Mucosa of rectum (tissue), 2 donors: Measurements from ENCODE around the gene ZNF92.
"Not testable (repeated sequence)": the region's sequence is repeated elsewhere in the genome, so short reads cannot be mapped to it uniquely, and the experiment has no call there.

ENCODE experiments used
- H3K27ac ChIP-seq, 2 donors: one replicate each; pipeline ENCODE4 v1.7.0; 2013; ENCODE audit warnings: inconsistent platforms in 2 of 2, low read depth in 2 of 2, low read length in 2 of 2
- H3K27me3 ChIP-seq, 2 donors: one replicate each; pipeline ENCODE4 v1.7.0; 2013; ENCODE audit warnings: low read length in 2 of 2; ENCODE audit not compliant: control insufficient read depth in 2 of 2, insufficient read depth in 2 of 2
- H3K36me3 ChIP-seq, 2 donors: one replicate each; pipeline ENCODE4 v1.7.0; 2013; ENCODE audit warnings: low read length in 2 of 2; ENCODE audit not compliant: control insufficient read depth in 2 of 2, insufficient read depth in 2 of 2
- H3K4me1 ChIP-seq, 2 donors: one replicate each; pipeline ENCODE4 v1.7.0; 2013; ENCODE audit warnings: low read length in 2 of 2, mild to moderate bottlenecking in 1 of 2; ENCODE audit not compliant: control insufficient read depth in 2 of 2, insufficient read depth in 2 of 2
- H3K4me3 ChIP-seq, 2 donors: one replicate each; pipeline ENCODE4 v1.7.0; 2013; ENCODE audit warnings: low read length in 2 of 2
- H3K9ac ChIP-seq, 2 donors: one replicate each; pipeline ENCODE4 v1.7.0; 2013; ENCODE audit warnings: low read length in 2 of 2, low read depth in 1 of 2, mild to moderate bottlenecking in 1 of 2
- H3K9me3 ChIP-seq, 2 donors: one replicate each; pipeline ENCODE4 v1.7.0; 2013; ENCODE audit warnings: low read length in 2 of 2; ENCODE audit not compliant: control insufficient read depth in 2 of 2
- donor health status: healthy.
- donor health status: Normal muscosa, but diverticular disease.

Gene ZNF92

GRCh38 chr7:65422670-65423069, 49.0 kb downstream of the ZNF92 start:
- no peaks in the 10 kb centered on the region for H3K9me3 ChIP-seq
- no peaks in the 10 kb centered on the region for H3K36me3 ChIP-seq
- no peak overlapping the region for H3K9ac ChIP-seq
- no peak overlapping the region for H3K27ac ChIP-seq
- H3K27me3 ChIP-seq, result no peaks in the 10 kb centered on the region
- no peak overlapping the region for H3K4me3 ChIP-seq
- no peaks in the 10 kb centered on the region for H3K4me1 ChIP-seq

DNA sequence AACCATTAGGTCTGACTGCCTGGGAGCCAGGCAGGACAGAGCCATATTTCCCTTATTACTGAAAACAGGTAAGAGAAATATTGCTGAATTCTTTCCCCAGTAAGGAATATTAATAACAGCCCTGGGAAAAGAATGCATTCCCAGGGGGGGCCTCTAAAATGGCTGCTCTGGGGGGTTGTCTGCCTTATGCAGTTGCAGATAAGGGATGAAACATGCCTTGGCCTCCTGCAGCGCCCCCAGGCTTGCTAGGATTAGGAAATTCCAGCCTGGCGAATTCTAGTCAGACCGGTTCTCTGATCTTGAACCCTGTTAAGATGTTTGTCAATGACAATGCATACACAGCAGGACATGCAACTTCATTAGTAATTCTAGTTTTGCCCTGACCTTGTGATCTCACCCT, 49.6 kb downstream of the ZNF92 start:
- not testable (repeated sequence) for H3K4me3 ChIP-seq, H3K27me3 ChIP-seq, H3K27ac ChIP-seq, H3K36me3 ChIP-seq, H3K9ac ChIP-seq, H3K9me3 ChIP-seq, H3K4me1 ChIP-seq

DNA sequence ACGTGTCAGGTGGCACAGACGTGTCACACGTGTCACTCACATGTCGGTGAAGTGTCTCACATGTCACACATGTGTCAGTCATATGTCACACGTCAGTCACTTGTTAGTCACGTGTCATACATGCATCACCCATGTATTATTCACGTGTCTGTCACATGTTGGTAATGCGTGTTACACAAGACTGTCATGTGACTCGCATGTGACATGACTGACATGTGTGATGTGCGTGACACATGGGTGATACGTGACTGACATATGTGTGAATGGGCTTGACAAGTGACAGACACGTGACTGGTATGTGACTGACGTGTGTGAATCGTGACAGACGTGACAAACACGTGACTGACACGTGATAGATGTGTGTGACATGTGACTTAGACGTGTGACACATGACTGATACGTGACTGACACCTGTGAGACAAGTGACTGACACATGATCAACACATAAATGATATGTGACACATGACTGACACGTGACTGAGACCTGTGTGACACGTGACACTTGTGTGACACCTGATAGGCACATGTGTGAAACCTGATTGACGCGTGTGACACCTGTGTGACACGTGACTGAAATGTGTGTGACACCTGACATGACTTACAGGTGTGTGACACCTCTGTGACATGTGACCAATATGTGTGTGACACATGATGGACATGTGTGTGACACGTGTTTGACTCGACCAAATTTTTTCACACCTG, 56.1 kb downstream of the ZNF92 start:
- H3K4me1 ChIP-seq, result no peaks in the 10 kb centered on the region
- no peak overlapping the region for H3K4me3 ChIP-seq
- no peaks in the 10 kb centered on the region for H3K36me3 ChIP-seq
- H3K27me3 ChIP-seq, result no peaks in the 10 kb centered on the region
- no peak overlapping the region for H3K9ac ChIP-seq
- peaks cover 5 to 19% of the 10 kb centered on the region in 2 donors for H3K9me3 ChIP-seq
- H3K27ac ChIP-seq, result no peak overlapping the region

- peaks cover 5 to 19% of the 10 kb centered on the region in 2 donors for H3K9me3 ChIP-seq
- no peak overlapping the region for H3K4me3 ChIP-seq
- no peak overlapping the region for H3K27ac ChIP-seq
- H3K27me3 ChIP-seq, result no peaks in the 10 kb centered on the region
- no peaks in the 10 kb centered on the region for H3K4me1 ChIP-seq
- no peak overlapping the region for H3K9ac ChIP-seq
- no peaks in the 10 kb centered on the region for H3K36me3 ChIP-seq
These were observed 56.9 kb downstream of the ZNF92 start for GRCh38 chr7:65430344-65431186.

- H3K27me3 ChIP-seq, result no peaks in the 10 kb centered on the region
- no peak overlapping the region for H3K9ac ChIP-seq
- H3K4me3 ChIP-seq, result no peak overlapping the region
- no peak overlapping the region for H3K27ac ChIP-seq
- no peaks in the 10 kb centered on the region for H3K4me1 ChIP-seq
- no peaks in the 10 kb centered on the region for H3K36me3 ChIP-seq
- H3K9me3 ChIP-seq, result peaks cover 5 to 16% of the 10 kb centered on the region in 2 donors
These were observed 60.7 kb downstream of the ZNF92 start for GRCh38 chr7:65434307-65434706.

- Histone ChIP-seq H3K9me3 (no peaks in the 10 kb centered on the region), H3K4me1 (no peaks in the 10 kb centered on the region), H3K27ac (no peak overlapping the region), H3K9ac (no peak overlapping the region), H3K36me3 (no peaks in the 10 kb centered on the region), H3K4me3 (no peak overlapping the region), H3K27me3 (no peaks in the 10 kb centered on the region)
These were observed 62.5 kb downstream of the ZNF92 start for GRCh38 chr7:65436163-65436562.

DNA sequence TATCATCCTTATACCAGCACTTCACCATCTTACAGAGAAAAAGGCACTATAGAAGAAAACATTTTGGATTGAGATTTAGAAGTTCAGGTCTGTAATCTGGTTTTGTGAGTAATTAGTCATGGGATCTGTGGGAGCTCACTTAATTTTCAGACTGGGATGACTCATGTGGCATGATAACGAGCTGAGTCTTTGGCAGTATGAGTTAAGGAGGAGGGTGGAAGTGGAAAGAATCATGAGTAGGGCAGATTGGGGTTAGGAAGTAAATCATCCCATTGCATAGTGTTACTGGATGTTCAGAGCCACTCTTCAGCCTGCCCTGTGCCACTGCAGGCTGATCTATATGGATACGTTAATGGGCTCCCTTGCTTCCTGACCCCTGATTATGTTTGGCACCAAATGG, 64.9 kb downstream of the ZNF92 start:
- Histone ChIP-seq H3K4me1 (no peaks in the 10 kb centered on the region), H3K36me3 (no peaks in the 10 kb centered on the region), H3K4me3 (no peak overlapping the region), H3K27me3 (no peaks in the 10 kb centered on the region), H3K27ac (no peak overlapping the region), H3K9me3 (no peaks in the 10 kb centered on the region), H3K9ac (no peak overlapping the region)

- no peaks in the 10 kb centered on the region for H3K36me3 ChIP-seq
- no peaks in the 10 kb centered on the region for H3K9me3 ChIP-seq
- no peaks in the 10 kb centered on the region for H3K27me3 ChIP-seq
- no peaks in the 10 kb centered on the region for H3K4me1 ChIP-seq
- no peak overlapping the region for H3K4me3 ChIP-seq
- no peak overlapping the region for H3K9ac ChIP-seq
- no peak overlapping the region for H3K27ac ChIP-seq
These were observed 67.4 kb downstream of the ZNF92 start for GRCh38 chr7:65441010-65441409.

GRCh38 chr7:65444205-65444842, 70.7 kb downstream of the ZNF92 start:
- H3K9ac ChIP-seq, result no peak overlapping the region
- H3K9me3 ChIP-seq, result peaks cover 0 to 2% of the 10 kb centered on the region in 2 donors
- H3K4me1 ChIP-seq, result no peaks in the 10 kb centered on the region
- no peak overlapping the region for H3K4me3 ChIP-seq
- H3K36me3 ChIP-seq, result no peaks in the 10 kb centered on the region
- H3K27ac ChIP-seq, result no peak overlapping the region
- H3K27me3 ChIP-seq, result no peaks in the 10 kb centered on the region
